ENCODE results near the gene DGAT2. TPM values are rescaled to one million over a fixed set of nuclear protein-coding genes. Genes with fewer than 3 reads are reported as not detected.
A peak's percentile ranks its signal among the peaks of the same experiment; 100 is the strongest.
"Not testable (repeated sequence)": the region's sequence is repeated elsewhere in the genome, so short reads cannot be mapped to it uniquely, and the experiment has no call there.

Gene DGAT2
- total RNA-seq, 1 donor from 2014 or later = 7.4 TPM

DNA sequence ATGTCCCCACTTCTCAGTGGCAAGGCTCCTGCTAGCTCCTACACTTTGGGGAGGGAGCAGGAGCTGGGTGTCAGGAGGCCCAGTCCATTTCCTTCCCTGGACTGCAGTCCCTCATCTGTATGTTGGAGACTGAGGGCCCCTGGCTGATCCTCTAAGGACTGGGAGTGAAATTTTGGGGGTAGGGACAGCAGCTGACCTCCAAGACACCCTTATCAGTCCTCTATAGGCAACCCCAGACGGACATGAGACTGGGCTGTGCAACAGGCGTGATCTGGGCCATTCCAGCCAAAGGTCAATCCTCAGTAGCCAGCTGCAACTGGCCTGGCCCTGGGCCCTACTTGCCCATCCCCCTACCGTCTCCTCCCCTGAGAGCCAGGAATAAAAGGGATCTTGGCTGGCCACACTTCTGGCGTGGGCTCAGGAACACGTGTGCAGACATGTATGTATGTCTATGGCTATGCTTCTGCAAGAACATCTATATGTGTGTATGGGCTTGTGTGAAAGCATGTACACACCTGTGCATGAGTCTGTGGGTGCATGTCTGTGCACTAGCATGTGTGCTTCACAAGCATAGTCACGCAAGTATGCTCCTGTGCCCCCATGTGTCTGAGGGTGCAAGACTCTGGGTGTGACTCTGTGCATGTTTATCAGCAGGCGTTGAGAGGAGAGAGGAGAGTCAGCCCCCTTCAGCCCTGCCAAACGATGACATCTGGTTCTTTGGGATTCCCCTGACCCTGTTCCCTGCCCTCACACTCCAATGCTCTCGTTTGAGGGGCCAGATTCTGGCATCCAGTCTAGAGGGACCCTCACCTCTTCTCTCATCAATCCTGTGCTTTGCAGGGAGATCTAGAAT, 24.6 kb upstream of the DGAT2 start:
- intact Hi-C loops (cut with DNase I) = no loop called here
- no peak overlapping the region for H3K27ac ChIP-seq
- no peaks in the 10 kb centered on the region for H3K27me3 ChIP-seq (ENCODE audit: low read depth)
- peak in 1 of 2 donors; percentile 37 for ATAC-seq
- H3K4me3 ChIP-seq = no peak overlapping the region
- H3K9me3 ChIP-seq = no peaks in the 10 kb centered on the region
- DNase-seq = no peak
- TF ChIP-seq, protein P1, sequence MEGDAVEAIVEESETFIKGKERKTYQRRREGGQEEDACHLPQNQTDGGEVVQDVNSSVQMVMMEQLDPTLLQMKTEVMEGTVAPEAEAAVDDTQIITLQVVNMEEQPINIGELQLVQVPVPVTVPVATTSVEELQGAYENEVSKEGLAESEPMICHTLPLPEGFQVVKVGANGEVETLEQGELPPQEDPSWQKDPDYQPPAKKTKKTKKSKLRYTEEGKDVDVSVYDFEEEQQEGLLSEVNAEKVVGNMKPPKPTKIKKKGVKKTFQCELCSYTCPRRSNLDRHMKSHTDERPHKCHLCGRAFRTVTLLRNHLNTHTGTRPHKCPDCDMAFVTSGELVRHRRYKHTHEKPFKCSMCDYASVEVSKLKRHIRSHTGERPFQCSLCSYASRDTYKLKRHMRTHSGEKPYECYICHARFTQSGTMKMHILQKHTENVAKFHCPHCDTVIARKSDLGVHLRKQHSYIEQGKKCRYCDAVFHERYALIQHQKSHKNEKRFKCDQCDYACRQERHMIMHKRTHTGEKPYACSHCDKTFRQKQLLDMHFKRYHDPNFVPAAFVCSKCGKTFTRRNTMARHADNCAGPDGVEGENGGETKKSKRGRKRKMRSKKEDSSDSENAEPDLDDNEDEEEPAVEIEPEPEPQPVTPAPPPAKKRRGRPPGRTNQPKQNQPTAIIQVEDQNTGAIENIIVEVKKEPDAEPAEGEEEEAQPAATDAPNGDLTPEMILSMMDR (IDR thresholded peaks at IDR 0.05) = no peak
- H3K4me1 ChIP-seq = no peaks in the 10 kb centered on the region
- H3K36me3 ChIP-seq = no peaks in the 10 kb centered on the region

DNA sequence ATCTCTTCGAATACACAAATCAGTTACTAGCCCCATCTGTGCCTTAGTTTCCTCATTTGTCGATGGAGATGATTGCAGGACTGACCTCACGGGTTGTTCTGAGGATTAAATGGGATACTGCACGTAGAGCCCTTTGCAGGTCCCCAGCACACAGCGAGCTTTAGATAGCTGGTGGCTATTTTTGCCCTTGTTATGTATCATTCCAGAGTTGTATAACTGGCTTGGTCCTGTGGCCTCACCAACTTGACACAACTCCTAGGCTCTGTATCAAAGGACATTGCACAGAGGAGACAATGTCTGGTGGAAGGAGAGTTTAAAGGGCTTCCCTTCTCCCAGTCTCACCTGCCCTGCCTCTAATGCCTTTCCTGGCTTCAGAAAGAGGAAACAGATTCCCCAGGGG, 22.8 kb upstream of the DGAT2 start:
- Histone ChIP-seq H3K36me3 (no peaks in the 10 kb centered on the region), H3K4me3 (no peak overlapping the region), H3K4me1 (no peaks in the 10 kb centered on the region), H3K27me3 (ENCODE audit: low read depth) (no peaks in the 10 kb centered on the region), H3K9me3 (no peaks in the 10 kb centered on the region), H3K27ac (no peak overlapping the region)
- DNase-seq (no peak), ATAC-seq (no peak)
- TF ChIP-seq, protein P1 (IDR thresholded peaks at IDR 0.05) = no peak
- intact Hi-C loops (cut with DNase I) = no loop called here

DNA sequence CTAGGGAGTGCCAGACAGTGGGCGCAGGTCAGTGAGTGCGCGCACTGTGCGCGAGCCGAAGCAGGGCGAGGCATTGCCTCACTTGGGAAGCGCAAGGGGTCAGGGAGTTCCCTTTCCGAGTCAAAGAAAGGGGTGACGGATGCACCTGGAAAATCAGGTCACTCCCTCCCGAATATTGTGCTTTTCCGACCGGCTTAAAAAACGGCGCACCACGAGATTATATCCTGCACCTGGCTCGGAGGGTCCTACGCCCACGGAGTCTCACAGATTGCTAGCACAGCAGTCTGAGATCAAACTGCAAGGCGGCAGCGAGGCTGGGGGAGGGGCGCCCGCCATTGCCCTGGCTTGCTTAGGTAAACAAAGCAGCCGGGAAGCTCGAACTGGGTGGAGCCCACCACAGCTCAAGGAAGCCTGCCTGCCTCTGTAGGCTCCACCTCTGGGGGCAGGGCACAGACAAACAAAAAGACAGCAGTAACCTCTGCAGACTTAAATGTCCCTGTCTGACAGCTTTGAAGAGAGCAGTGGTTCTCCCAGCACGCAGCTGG, 19.8 kb upstream of the DGAT2 start:
- H3K27me3 ChIP-seq (ENCODE audit: low read depth); H3K4me1 ChIP-seq; H3K9me3 ChIP-seq; H3K4me3 ChIP-seq; intact Hi-C loops (cut with DNase I); H3K27ac ChIP-seq; ATAC-seq; H3K36me3 ChIP-seq; DNase-seq: not testable (repeated sequence)

DNA sequence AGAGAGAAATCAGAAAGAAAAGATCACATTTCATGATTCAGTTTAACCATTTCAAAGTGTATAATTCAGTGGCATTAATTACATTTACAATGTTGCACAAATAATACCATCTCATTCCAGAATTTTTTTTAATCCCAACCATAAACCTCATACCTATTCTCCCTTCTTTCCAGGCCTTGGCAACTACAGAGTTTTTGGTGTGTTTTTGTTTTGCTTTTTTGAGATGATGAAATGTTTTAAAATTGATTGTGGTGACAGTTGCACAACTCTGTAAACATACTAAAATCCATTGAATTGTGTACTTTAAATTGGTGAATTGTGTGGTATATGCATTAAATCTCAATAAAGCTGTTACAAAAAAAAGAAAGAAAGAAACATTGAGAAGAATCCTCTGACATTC, 13.6 kb upstream of the DGAT2 start:
- H3K9me3 ChIP-seq; ATAC-seq; H3K4me3 ChIP-seq; H3K36me3 ChIP-seq; DNase-seq; H3K27ac ChIP-seq; H3K4me1 ChIP-seq; intact Hi-C loops (cut with DNase I); H3K27me3 ChIP-seq (ENCODE audit: low read depth): not testable (repeated sequence)

DNA sequence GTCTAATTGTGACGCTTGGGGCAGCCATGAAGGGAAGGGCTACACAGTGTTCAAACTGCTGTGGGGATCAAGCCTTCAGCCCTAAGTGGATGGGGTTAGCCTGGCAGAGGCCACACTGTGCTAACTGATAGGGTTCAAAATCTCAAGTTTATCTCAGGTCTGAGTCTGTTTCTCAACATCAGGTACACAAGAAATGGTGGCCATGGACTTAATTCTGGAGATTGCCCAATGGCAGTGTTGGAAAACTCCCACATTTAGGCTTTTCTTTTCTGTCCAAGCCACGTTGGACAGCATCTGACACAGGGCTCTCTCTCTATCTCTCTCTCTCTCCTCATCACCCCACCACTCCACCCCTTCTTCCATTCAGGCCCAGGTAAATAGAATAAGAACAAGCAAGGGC, 10.9 kb upstream of the DGAT2 start:
- intact Hi-C loops (cut with DNase I) = no loop called here
- Histone ChIP-seq H3K36me3 (no peaks in the 10 kb centered on the region), H3K9me3 (no peaks in the 10 kb centered on the region), H3K4me1 (peaks cover 5% of the 10 kb centered on the region), H3K4me3 (no peak overlapping the region), H3K27ac (no peak overlapping the region), H3K27me3 (ENCODE audit: low read depth) (no peaks in the 10 kb centered on the region)
- ATAC-seq (no peak), DNase-seq (no peak)
- TF ChIP-seq, protein P1 (IDR thresholded peaks at IDR 0.05) = no peak

DNA sequence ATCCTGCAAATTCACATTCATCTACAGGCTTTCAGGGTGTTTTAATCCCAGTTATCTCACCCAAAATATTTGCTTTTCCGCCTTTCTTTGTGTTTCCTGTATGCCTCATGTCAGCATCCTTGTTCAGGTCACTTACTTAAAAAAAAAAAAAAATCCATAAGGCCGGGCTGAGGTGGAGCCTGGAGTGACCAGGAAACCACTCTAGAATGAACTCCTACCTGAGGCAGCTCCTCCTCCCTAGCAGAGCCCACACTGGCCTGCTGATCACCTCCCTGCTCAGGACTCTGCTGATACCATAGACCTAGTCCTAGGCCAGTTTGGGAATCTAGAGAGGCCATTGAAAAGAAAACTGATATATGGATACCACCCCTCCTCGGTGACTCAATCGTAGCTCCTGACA, 8.7 kb upstream of the DGAT2 start:
- DNase-seq (no peak), ATAC-seq (peak in 1 of 2 donors; percentile 31)
- no peak overlapping the region for H3K27ac ChIP-seq
- intact Hi-C loops (cut with DNase I) = no loop called here
- TF ChIP-seq, protein P1 (IDR thresholded peaks at IDR 0.05) = no peak
- no peaks in the 10 kb centered on the region for H3K9me3 ChIP-seq
- no peak overlapping the region for H3K4me3 ChIP-seq
- no peaks in the 10 kb centered on the region for H3K36me3 ChIP-seq
- no peaks in the 10 kb centered on the region for H3K27me3 ChIP-seq (ENCODE audit: low read depth)
- H3K4me1 ChIP-seq = peaks cover 13% of the 10 kb centered on the region

Measured in lower lobe of right lung (tissue), 2 donors.